BJ (cell line): ENCODE results near the gene PXDN. TPM values are rescaled to one million over a fixed set of nuclear protein-coding genes. Genes with fewer than 3 reads are reported as not detected.

Source experiments
- CTCF ChIA-PET: fragments of 350-600 bp; formaldehyde crosslinking; extraction: SDS; loops from one replicate; lab custom pipeline; 2021; ENCODE audit warnings: antibody characterized with exemption, inconsistent platforms; lab: Yijun Ruan, JAX
- POLR2A ChIA-PET: fragments of 300-600 bp; sonication (Branson Sonifier 250); formaldehyde crosslinking; extraction: SDS; loops from one replicate; lab custom pipeline; 2021; ENCODE audit warnings: antibody characterized with exemption; lab: Charles Lee
- DNase-seq: peaks from one replicate; pipeline ENCODE4 v3.0.0-alpha.2; 2011; ENCODE audit warnings: low read depth
- H3K27me3 ChIP-seq: 2 replicates; pipeline ENCODE4 v1.6.0; 2011; ENCODE audit warnings: low read length; ENCODE audit not compliant: control insufficient read depth, insufficient read depth
- H3K36me3 ChIP-seq: 2 replicates; pipeline ENCODE4 v1.5.1; 2011; ENCODE audit warnings: low read length; ENCODE audit not compliant: control insufficient read depth, insufficient read depth
- H3K4me3 ChIP-seq: 2 replicates; pipeline ENCODE4 v1.5.1; 2011; ENCODE audit warnings: low read depth, mild to moderate bottlenecking, control low read depth, low read length
- polyA plus RNA-seq: library from polyadenylated mRNA; depleted of rRNA; stranded (reverse); fragments of >200 nt; gene quantifications from 2 replicates; pipeline ENCODE4 v1.2.3, GENCODE V29; 2011
- TF ChIP-seq, protein P1 (sequence below): IDR thresholded peaks from 2 replicates; pipeline ENCODE4 v1.5.1; 2011; ENCODE audit warnings: low read depth, mild to moderate bottlenecking, control low read depth, inconsistent platforms, low read length, moderate library complexity; ENCODE audit not compliant: insufficient read depth

PXDN gene
- polyA plus RNA-seq, 1 experiment = 212 TPM

DNA sequence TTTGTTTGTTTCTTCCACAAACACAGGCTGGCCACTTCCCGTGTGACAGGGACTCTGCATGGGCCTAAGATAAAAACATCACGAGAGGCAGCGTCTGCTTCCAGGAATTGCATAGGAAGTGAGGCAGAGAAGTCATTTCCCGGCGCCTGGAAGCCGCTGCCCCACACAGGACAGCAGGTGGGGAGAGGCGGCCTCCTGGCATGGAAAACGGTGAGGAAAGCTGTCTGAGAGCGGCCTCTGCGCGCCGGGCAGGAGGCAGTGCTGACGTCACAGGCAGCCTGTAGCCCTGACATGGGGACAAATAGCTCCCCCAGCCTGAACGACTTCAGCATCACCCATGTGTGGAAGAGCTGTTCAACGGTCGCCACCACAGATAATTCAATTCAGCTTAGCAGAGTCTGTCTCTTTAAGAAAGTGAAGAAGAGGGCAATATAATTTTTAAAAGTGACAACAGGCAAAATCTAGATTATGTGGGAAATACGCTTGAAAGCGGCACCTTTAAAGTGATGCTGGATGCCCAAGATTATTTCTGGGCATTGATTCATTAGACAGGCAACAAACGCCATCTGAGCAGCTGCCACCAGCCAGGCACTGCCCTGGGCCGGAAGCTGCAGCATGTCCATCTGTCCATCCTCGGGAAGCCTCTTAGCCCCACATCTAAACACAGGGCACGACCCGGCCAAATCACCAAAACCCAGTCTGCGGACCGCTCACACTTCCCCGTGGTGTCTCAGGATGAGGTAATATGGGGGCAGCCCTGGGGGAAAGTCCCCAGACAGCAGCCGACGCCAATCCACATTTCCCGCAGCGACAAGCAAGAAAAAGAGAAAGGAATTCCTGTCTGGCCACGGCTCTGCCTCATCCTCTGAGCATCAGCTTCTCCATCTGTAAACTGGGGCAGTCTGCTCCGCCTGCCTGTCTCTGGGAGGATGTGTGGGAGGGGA, 138.9 kb downstream of the PXDN start:
- peak; percentile 17 for DNase-seq
- ChIA-PET POLR2A (no interaction called here), CTCF (interaction anchor here (0.9 to 2.1 kb wide), 4 partner anchors 20 to 212 kb away, joined by 3 to 9 read pairs (median 5); no protein-coding TSS in a partner anchor)
- Histone ChIP-seq H3K36me3 (no peaks in the 10 kb centered on the region), H3K27me3 (no peaks in the 10 kb centered on the region), H3K4me3 (no peak overlapping the region)
- TF ChIP-seq, protein P1, sequence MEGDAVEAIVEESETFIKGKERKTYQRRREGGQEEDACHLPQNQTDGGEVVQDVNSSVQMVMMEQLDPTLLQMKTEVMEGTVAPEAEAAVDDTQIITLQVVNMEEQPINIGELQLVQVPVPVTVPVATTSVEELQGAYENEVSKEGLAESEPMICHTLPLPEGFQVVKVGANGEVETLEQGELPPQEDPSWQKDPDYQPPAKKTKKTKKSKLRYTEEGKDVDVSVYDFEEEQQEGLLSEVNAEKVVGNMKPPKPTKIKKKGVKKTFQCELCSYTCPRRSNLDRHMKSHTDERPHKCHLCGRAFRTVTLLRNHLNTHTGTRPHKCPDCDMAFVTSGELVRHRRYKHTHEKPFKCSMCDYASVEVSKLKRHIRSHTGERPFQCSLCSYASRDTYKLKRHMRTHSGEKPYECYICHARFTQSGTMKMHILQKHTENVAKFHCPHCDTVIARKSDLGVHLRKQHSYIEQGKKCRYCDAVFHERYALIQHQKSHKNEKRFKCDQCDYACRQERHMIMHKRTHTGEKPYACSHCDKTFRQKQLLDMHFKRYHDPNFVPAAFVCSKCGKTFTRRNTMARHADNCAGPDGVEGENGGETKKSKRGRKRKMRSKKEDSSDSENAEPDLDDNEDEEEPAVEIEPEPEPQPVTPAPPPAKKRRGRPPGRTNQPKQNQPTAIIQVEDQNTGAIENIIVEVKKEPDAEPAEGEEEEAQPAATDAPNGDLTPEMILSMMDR = no peak

DNA sequence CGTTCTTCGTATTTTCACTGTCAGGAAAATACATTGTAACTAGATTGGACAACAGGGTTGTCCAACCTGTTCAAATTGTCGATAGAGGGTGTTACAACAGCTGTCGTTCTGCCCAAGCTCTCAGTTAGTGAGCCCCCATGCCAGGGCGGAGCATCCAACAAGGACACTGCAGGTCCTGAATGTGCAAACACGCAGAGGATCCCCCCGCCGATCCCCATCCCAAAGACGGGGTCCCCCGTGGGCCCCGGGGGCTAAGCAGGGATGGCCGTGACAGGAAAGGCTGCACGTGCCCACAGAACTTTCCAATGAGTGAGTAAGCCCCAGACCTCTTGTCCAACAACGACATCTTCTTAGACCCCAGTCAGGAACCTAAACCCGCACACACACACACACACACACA, 140.8 kb downstream of the PXDN start:
- ChIA-PET POLR2A (no interaction called here), CTCF (no interaction called here)
- Histone ChIP-seq H3K4me3 (no peak overlapping the region), H3K27me3 (peaks cover 3% of the 10 kb centered on the region; the same call in 1 of the 2 replicates), H3K36me3 (no peaks in the 10 kb centered on the region)
- TF ChIP-seq, protein P1 = no peak
- DNase-seq = no peak

DNA sequence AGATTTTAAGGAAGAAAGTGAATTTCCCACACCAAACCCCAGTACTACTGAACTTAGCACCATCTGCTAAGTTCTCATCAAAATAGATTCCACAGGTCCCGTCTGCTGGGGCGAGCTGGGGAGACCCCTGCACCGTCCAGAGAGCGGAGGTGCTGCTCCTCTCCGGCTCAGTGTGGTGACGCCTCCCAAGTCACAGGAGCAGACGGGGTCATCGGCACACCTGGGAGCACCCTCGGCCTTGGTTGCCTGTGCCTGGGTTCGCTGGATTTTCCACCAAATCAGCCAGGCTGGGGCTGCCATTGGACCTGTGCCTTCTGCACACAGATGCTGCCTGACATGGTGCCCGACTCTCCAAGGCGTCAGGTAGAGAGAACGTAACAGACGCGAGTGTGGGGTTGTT, 141.3 kb downstream of the PXDN start:
- DNase-seq = no peak
- ChIA-PET CTCF (no interaction called here), POLR2A (no interaction called here)
- no peaks in the 10 kb centered on the region for H3K36me3 ChIP-seq
- no peak overlapping the region for H3K4me3 ChIP-seq
- H3K27me3 ChIP-seq = peaks cover 7% of the 10 kb centered on the region; the same call in 1 of the 2 replicates
- TF ChIP-seq, protein P1 = no peak

DNA sequence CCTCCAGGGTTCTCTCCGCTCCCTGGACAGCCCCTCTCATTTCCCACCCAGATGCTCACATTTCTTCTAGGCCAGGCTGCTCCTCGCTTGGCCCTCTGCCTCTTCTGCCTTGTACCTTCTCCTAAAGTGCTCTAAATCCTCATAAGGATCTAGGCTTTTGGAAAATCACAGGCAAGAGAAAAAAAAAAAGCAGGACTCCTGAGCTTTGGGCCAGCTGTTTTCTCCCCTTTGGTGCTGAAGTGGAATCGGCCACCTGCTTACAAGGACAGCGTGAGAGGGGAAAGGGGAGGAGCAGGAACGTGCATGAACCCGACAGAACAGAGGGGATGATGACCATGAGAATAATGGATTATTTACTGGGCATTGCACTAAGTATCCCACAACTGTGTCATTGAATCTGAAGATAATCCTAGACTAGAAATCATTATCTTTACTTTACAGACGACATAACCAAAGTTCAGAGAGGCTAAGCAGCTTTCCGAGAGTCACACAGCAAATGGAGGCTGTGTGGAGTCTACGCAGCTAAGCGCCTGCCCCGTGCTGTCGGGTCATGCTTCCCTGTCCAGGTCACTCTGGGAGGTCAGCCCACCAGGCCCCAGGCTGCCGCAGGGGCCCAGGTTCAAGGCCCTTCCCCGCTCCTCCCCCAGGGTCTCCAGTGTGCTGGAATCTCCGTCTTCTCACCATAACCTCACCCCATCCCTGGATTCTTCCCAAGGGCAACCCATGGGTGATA, 141.9 kb downstream of the PXDN start:
- TF ChIP-seq, protein P1 = no peak
- no peaks in the 10 kb centered on the region for H3K36me3 ChIP-seq
- no peak for DNase-seq
- CTCF ChIA-PET = interaction anchor here (1.0 kb wide), 1 partner anchor 16 kb away, joined by 6 read pairs; no protein-coding TSS in a partner anchor
- H3K4me3 ChIP-seq = no peak overlapping the region
- POLR2A ChIA-PET = no interaction called here
- H3K27me3 ChIP-seq = peaks cover 7% of the 10 kb centered on the region; the same call in 1 of the 2 replicates
